HepG2 (cell line): ENCODE results near the gene B3GALT5. TPM values are rescaled to one million over a fixed set of nuclear protein-coding genes. Genes with fewer than 3 reads are reported as not detected.

Experiments used
- ATAC-seq: fragments of 200-7000 bp; cut with Tn5 transposase; 3 replicates; pipeline ENCODE4 v1.9.1; 2020; ENCODE audit warnings: mild to moderate bottlenecking, moderate library complexity
- BruUV-seq: library from RNA; stranded (reverse); fragments of 400-500 nt; replicated peaks from 2 replicates; lab custom pipeline; 2021; lab: Mats Ljungman, UMichigan
- CTCF ChIA-PET: fragments of 300-600 bp; formaldehyde crosslinking; extraction: SDS; loops from one replicate; lab custom pipeline; 2021; ENCODE audit warnings: low total read pairs, inconsistent platforms, low intra/inter-chr PET ratio; lab: Yijun Ruan, JAX
- POLR2A ChIA-PET: fragments of 350-600 bp; sonication (Branson Sonifier 250); formaldehyde crosslinking; loops from one replicate; lab custom pipeline; 2020; ENCODE audit warnings: antibody characterized with exemption, inconsistent platforms; lab: Yijun Ruan, JAX
- DNase-seq: peaks from one replicate; pipeline ENCODE4 v3.0.0-alpha.2; 2015; ENCODE audit warnings: low spot score
- FAIRE-seq: peaks from 3 replicates; lab custom pipeline; 2011; peaks lifted over from hg19 to GRCh38; lab: Jason Lieb, UNC
- H2AFZ ChIP-seq: one replicate; pipeline ENCODE4 v1.6.1; 2011; ENCODE audit warnings: low read length, inconsistent platforms
- H3K27ac ChIP-seq: fragments of 300-600 bp; 3 replicates; pipeline ENCODE4 v1.8.0; 2011; ENCODE audit warnings: mixed run types, mild to moderate bottlenecking, mixed read lengths, low read length, inconsistent platforms; ENCODE audit not compliant: insufficient read depth; ENCODE audit errors: extremely low read length
- H3K27me3 ChIP-seq, 2 experiments: fragments of 200-600 bp in 1 of 2; 2 replicates in 1 of 2; 3 replicates in 1 of 2; pipeline versions ENCODE4 v1.6.0 to v1.8.0; 2011; ENCODE audit warnings: low read length in 2 of 2, mild to moderate bottlenecking in 2 of 2, moderate library complexity in 2 of 2, inconsistent platforms in 1 of 2; ENCODE audit not compliant: insufficient read depth in 2 of 2, control insufficient read depth in 1 of 2
- H3K36me3 ChIP-seq, 2 experiments: fragments of 200-600 bp in 1 of 2; replicated peaks in 1 of 2; 2 replicates in 1 of 2; 3 replicates in 1 of 2; pipeline versions ENCODE4 v1.5.1 to v1.8.0; 2011; ENCODE audit warnings: low read length in 2 of 2, inconsistent platforms in 1 of 2; ENCODE audit not compliant: insufficient read depth in 2 of 2, control insufficient read depth in 1 of 2
- H3K4me1 ChIP-seq: 2 replicates; pipeline ENCODE4 v1.5.1; 2012; ENCODE audit warnings: low read length, inconsistent platforms; ENCODE audit not compliant: insufficient read depth
- H3K4me2 ChIP-seq: 2 replicates; pipeline ENCODE4 v1.6.0; 2011; ENCODE audit warnings: low read depth, low read length, inconsistent platforms
- H3K4me3 ChIP-seq, 3 experiments: fragments of 200-600 bp in 1 of 3; sonication (generic), shearing (Covaris generic) in 1 of 3; replicated peaks in 1 of 3; 2 replicates each; pipeline ENCODE4 v1.5.1; 2011 to 2016; ENCODE audit warnings: low read length in 3 of 3, inconsistent platforms in 2 of 3, low read depth in 2 of 3, mild to moderate bottlenecking in 2 of 3, control low read depth in 1 of 3, mixed read lengths in 1 of 3; ENCODE audit not compliant: insufficient read depth in 1 of 3
- H3K79me2 ChIP-seq: one replicate; pipeline ENCODE4 v1.6.1; 2011; ENCODE audit warnings: low read length, inconsistent platforms; ENCODE audit not compliant: insufficient read depth
- H3K9ac ChIP-seq: 2 replicates; pipeline ENCODE4 v1.6.0; 2011; ENCODE audit warnings: mild to moderate bottlenecking, low read depth, low read length, inconsistent platforms; ENCODE audit not compliant: insufficient read depth
- H3K9me3 ChIP-seq: 2 replicates; pipeline ENCODE4 v1.5.1; 2012; ENCODE audit warnings: mild to moderate bottlenecking, low read length
- H4K20me1 ChIP-seq: 2 replicates; pipeline ENCODE4 v1.6.0; 2011; ENCODE audit warnings: inconsistent platforms, mild to moderate bottlenecking, low read length, moderate library complexity; ENCODE audit not compliant: insufficient read depth
- ATF2 ChIP-seq: sonication (generic); formaldehyde crosslinking; IDR thresholded peaks from 2 replicates; pipeline ENCODE4 v1.4.0; 2020; ENCODE audit warnings: missing genetic modification reagents
- ELF1 ChIP-seq: sonication (generic); formaldehyde crosslinking; IDR thresholded peaks from 2 replicates; pipeline ENCODE4 v1.4.0; 2020; ENCODE audit warnings: missing genetic modification reagents
- FOXO1 ChIP-seq: sonication (generic); formaldehyde crosslinking; IDR thresholded peaks from 2 replicates; pipeline ENCODE4 v1.4.0; 2020; ENCODE audit warnings: missing genetic modification reagents
- GATA4 ChIP-seq: sonication (generic); IDR thresholded peaks from 2 replicates; pipeline ENCODE4 v1.6.1; 2016; ENCODE audit warnings: antibody characterized with exemption, low read depth, borderline replicate concordance
- GLMP ChIP-seq: sonication (generic); formaldehyde crosslinking; IDR thresholded peaks from 2 replicates; pipeline ENCODE4 v1.9.0; 2021; ENCODE audit warnings: missing genetic modification reagents, mild to moderate bottlenecking, borderline replicate concordance
- PAXIP1 ChIP-seq: sonication (generic); formaldehyde crosslinking; conservative IDR thresholded peaks from 2 replicates; pipeline ENCODE4 v1.4.0; 2020; ENCODE audit warnings: mild to moderate bottlenecking, missing genetic modification reagents, moderate library complexity
- TAF1 ChIP-seq: sonication (generic); formaldehyde crosslinking; IDR thresholded peaks from 2 replicates; pipeline ENCODE4 v1.4.0; 2020; ENCODE audit warnings: missing genetic modification reagents
- ZNF263 ChIP-seq: sonication (generic); formaldehyde crosslinking; IDR thresholded peaks from 2 replicates; pipeline ENCODE4 v1.4.0; 2020; ENCODE audit warnings: missing genetic modification reagents
- ZNF282 ChIP-seq: fragments of 450-650 bp; IDR thresholded peaks from 2 replicates; pipeline ENCODE4 v1.6.1; 2018; ENCODE audit not compliant: partially characterized antibody
- ZNF362 ChIP-seq: sonication (generic); formaldehyde crosslinking; IDR thresholded peaks from 2 replicates; pipeline ENCODE4 v1.4.0; 2020; ENCODE audit warnings: missing genetic modification reagents, mild to moderate bottlenecking, borderline replicate concordance
- ZNF552 ChIP-seq: sonication (generic); formaldehyde crosslinking; IDR thresholded peaks from 2 replicates; pipeline ENCODE4 v1.9.0; 2022; ENCODE audit warnings: missing genetic modification reagents, mild to moderate bottlenecking, borderline replicate concordance
- ZNF652 ChIP-seq: IDR thresholded peaks from 2 replicates; pipeline ENCODE4 v1.6.1; 2016; ENCODE audit warnings: low read depth, borderline replicate concordance
- WGBS: methylation state at CpG from one replicate; pipeline ENCODE4 v1.1.6; 2017; ENCODE audit warnings: low lambda C conversion rate; 5-methylcytosine and 5-hydroxymethylcytosine counted together
- in situ Hi-C: cut with HindIII; loops from 2 replicates; pipeline ENCODE4 v1.10.0; 2017; ENCODE audit warnings: low pct_unique_long_range_greater_than_20kb; ENCODE audit not compliant: extremely low pct_ligation_motif_present
- intact Hi-C: fragments of 100-400 bp; cut with micrococcal nuclease; formaldehyde crosslinking; loops from one replicate; pipeline ENCODE4 v1.10.0; 2022; ENCODE audit not compliant: unreplicated experiment
- polyA plus RNA-seq, 8 experiments: library from polyadenylated mRNA; depleted of rRNA in 3 of 8; stranded (reverse) in 7 of 8; unstranded in 1 of 8; fragments of >200 nt; fragmentation: Illumina TruSeq in 4 of 8; extraction: Trizol in 4 of 8; gene quantifications; 2 replicates each; pipeline versions ENCODE4 v1.2.1 to v1.2.3, GENCODE V29; 2011 to 2016; ENCODE audit warnings: low read depth in 4 of 8, missing spikeins in 1 of 8, mixed read lengths in 1 of 8; ENCODE audit not compliant: insufficient read depth in 1 of 8
- total RNA-seq, 5 experiments: library from RNA; depleted of rRNA; stranded (reverse); fragments of >200 nt; fragmentation: Illumina TruSeq; extraction: Trizol; gene quantifications; 2 replicates each; pipeline ENCODE4 v1.2.3, GENCODE V29; 2016; ENCODE audit warnings: low read depth in 1 of 5

B3GALT5 gene
- total and polyA plus RNA-seq, 2 of the 13 experiments (the other 11 are each of a cell fraction or from before 2014, with no cell fraction given) = 0.02 to 0.03 TPM

GRCh38 chr21:39671986-39672385, 59.2 kb downstream of the B3GALT5 start:
- no peak for TF ChIP-seq ZNF263 (CRISPR knock-in tag)
- TF ChIP-seq PAXIP1 (CRISPR knock-in tag) = no peak
- no peak for TF ChIP-seq TAF1 (CRISPR knock-in tag)
- TF ChIP-seq GATA4 = no peak
- no peak for TF ChIP-seq ZNF652 (CRISPR knock-in tag)
- no peak for TF ChIP-seq GLMP (CRISPR knock-in tag)
- no peak for TF ChIP-seq ZNF552 (CRISPR knock-in tag)
- TF ChIP-seq ATF2 (CRISPR knock-in tag) = no peak
- no peak for TF ChIP-seq ZNF362 (CRISPR knock-in tag)
- no peak for TF ChIP-seq FOXO1 (CRISPR knock-in tag)
- no peak for TF ChIP-seq ZNF282
- TF ChIP-seq ELF1 (CRISPR knock-in tag) = no peak
- no TSS peak for BruUV-seq
- H3K27me3 ChIP-seq = peaks cover 2 to 9% of the 10 kb centered on the region in 2 experiments; a peak in 2 of 5 replicates
- H2AFZ ChIP-seq = no peak overlapping the region
- FAIRE-seq = no peak
- no peaks in the 10 kb centered on the region for H3K79me2 ChIP-seq
- no peaks in the 10 kb centered on the region for H3K4me1 ChIP-seq
- in situ Hi-C loops = no loop called here
- H3K27ac ChIP-seq = no peak overlapping the region
- 15% methylated on average over 8 of the region's 8 CpGs for WGBS
- no peak overlapping the region for H3K4me3 ChIP-seq
- no peak for ATAC-seq
- no peaks in the 10 kb centered on the region for H4K20me1 ChIP-seq
- DNase-seq = no peak
- intact Hi-C loops = no loop called here
- H3K36me3 ChIP-seq = no peaks in the 10 kb centered on the region
- POLR2A ChIA-PET = no interaction called here
- no peaks in the 10 kb centered on the region for H3K9me3 ChIP-seq
- H3K4me2 ChIP-seq = no peak overlapping the region
- CTCF ChIA-PET = no interaction called here
- no peak overlapping the region for H3K9ac ChIP-seq
